HUDEP-2 (cell line): ENCODE results near the gene ACER3.
A peak's percentile ranks its signal among the peaks of the same experiment; 100 is the strongest.
"Not testable (repeated sequence)": the region's sequence is repeated elsewhere in the genome, so short reads cannot be mapped to it uniquely, and the experiment has no call there.

Experiments used
- DNase-seq, 76 experiments: peaks; one replicate each; lab custom pipeline; 2025; ENCODE audit not compliant: unreplicated experiment in 76 of 76; lab: John Stamatoyannopoulos, UW

The ACER3 gene

GRCh38 chr11:76835928-76836612, 24.6 kb upstream of the ACER3 start:
- peak in 72 of 76 experiments; percentile 31 to 91 (median 66) for DNase-seq

GRCh38 chr11:76836613-76837291, 24.0 kb upstream of the ACER3 start:
- peak in 1 of 76 experiments; percentile 72 for DNase-seq

DNA sequence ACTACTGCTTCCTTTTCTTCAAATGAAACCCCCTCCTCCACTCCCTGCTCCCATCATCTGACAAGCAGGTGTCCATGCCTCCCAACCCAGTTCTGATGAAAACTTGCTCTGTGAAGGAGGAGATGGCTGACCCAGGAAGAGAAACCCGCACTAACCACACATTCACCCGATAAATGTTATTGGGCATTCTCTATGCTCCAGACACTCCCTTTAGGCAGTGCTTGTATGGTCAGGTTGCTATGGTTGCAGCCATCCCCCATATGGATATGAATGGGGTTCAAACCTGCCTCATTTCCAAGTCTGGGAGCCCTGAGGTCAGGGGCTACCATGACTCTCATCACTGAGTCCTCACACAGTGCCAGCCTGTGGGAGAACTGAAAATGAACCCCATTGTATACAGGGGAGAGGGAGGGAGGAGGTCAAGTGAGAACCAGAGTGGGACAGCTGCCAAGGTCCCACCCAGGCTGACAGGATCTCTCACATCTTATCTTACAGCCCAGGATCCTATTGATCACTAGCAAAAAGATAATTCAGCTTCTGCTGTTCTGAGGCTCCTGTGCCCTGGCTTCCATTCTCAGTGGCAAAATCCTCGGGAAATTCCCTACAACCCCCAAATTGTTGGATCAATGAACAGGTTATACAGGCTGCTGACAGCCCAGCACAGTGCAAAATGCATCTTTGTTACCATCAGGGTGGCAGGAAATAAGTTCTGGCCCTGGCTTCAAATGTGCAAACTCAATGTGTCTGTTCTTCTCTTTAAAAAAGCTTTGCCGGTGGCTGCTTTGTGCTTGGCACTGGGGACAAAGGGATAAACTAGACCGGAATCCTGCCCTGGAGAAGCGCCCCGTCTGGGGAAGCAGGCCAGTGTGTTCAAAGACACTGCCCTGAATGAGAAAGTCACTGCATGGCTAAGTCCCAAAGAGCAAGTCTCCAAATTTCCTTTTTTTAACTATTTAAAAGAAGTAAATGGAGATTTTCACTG, 22.7 kb upstream of the ACER3 start:
- peak in 62 of 76 experiments; percentile 13 to 75 (median 48) for DNase-seq

DNA sequence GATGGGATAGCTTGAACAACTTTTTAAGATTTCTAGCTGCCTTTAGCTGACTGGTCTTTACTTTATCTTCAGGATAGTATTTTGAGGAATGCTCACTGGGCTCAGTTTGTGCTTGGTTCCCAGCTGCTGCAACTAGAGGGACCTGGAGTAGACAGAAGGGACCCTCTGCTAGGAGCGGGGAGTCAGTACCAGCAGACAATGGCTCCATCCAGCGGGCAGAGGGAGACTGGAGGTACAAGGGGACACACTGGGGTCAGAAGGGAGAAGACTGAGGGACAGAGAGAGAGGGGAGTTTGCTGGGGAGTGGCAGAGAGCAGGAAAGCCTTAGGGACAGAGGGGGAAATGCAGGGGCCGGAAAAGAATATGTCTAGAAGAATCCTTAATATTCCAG, 22.0 kb upstream of the ACER3 start:
- DNase-seq, result peak in 24 of 76 experiments; percentile 8 to 60 (median 22)

DNA sequence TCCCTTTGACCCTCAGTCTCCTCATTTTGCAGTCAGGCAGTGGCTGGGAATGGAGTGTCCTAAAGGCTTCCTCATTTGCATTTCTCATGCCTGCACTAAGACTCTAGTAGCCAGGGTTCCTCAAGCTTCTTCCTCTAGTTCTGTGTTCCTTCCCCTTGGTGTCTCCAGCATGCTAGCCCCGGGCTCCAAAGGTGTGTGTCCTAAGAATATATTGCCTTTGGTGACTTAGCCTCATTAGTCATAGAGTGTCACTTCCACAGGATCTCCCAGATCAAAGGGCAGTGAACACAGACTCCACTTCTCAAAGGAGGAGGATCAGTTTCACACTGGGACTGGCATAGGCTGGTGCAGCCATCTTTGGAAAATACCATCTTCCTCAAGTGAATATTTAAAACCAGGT, 21.4 kb upstream of the ACER3 start:
- DNase-seq, result no peak

- no peak for DNase-seq
Measured at GRCh38 chr11:76841923-76842452, 18.7 kb upstream of the ACER3 start.

DNA sequence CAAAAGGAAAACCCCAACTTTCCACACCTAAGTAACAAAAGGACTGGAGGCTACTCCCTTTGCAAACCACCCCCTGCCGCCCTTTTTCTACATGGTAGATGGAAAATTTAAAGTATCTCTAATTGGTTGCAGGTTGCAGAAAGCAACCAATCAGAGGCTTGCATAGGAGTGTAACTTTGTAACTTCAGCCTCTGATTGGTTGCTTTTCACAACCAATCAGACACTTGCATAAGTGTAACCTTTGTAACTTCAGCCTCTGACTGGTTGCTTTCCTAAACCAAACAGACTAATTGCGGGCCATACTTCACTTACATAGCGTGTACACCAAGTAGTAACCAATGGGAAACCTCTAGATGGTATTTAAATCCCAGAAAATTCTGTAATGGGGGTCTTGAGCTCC, 16.8 kb upstream of the ACER3 start:
- no peak for DNase-seq

GRCh38 chr11:76844511-76844910, 16.2 kb upstream of the ACER3 start:
- no peak for DNase-seq

GRCh38 chr11:76845069-76845468, 15.6 kb upstream of the ACER3 start:
- DNase-seq, result no peak

DNA sequence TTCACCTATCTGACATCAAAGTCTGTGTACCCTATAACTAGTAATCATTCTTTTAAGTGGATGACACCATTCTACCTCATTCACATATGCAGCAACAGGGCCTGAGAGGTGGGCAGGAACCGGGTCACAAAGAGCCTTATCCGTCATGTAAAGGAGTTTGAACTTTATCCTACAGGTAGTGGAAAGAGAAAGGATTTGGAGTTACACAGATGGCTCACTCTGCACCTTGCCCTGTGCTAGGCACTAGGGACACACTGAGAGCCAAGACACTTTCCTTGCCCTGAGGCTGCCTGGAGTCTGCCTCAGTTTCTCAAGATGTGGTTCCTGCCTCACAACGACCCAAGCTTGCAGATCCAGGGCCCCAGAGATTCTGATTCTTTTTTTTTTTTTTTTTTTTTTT, 14.3 kb upstream of the ACER3 start:
- DNase-seq, result no peak

DNA sequence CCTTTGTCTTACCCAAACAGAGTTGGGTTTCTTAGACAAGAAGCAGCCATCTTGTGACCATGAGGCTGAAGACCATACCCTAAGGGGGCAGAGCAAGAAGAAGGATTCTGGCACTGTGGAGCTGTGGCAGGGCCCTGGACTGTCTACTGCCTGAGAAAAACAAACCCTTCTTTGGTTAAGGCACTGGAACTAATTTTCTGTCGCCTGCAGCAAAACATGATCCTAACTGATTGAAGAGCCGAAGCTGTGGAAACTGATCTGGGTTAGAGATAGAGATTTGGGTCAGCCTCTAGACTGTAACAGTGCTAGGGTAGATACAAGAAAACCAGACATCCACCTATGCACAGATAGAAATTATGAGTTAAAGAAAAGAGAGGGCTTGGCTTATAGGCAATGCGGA, 11.3 kb upstream of the ACER3 start:
- no peak for DNase-seq

GRCh38 chr11:76850130-76850529, 10.6 kb upstream of the ACER3 start:
- DNase-seq, result peak in 17 of 76 experiments; percentile 5 to 51 (median 25)

DNA sequence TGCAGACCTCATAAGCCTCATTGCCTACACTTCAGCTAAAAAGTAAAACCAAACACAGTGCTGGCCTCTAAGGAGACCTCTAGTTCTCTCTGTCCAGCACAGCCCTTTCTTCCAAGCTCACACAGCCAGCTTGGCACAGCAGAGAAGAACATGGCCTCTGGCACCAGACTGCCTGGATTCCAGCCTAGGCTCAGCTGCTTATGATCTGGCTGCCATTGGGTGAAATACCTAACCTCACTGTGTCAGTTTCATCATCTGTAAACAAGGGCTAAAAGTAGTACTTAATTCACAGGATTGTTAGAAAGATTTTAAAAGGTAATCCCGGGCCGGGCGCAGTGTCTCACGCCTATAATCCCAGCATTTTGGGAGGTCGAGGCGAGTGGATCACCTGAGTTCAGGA, 9.9 kb upstream of the ACER3 start:
- peak in 1 of 76 experiments; percentile 6 for DNase-seq

- DNase-seq, result no peak
Measured at GRCh38 chr11:76854709-76855108, 6.0 kb upstream of the ACER3 start.

- not testable (repeated sequence) for DNase-seq
Measured at GRCh38 chr11:76855670-76856069, 5.0 kb upstream of the ACER3 start.

DNA sequence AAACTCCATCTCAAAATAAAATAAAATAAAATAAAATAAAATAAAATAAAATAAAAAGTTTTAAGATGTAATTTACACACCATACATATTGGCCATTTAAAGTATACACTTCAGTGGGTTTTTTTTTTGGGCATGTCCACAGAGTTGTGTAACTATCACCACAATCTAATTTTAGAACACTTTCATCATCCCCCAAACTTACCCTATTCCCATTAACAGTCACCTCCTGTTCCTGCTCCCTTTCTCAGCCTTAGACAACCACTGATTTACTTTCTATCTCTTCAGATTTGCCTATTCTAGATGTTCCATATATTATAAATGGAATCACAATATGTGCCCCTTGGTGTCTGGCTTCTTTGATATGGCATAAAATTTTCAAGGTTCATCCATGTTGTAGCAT, 4.6 kb upstream of the ACER3 start:
- DNase-seq, result no peak

- no peak for DNase-seq
Measured at GRCh38 chr11:76856571-76856970, 4.1 kb upstream of the ACER3 start.

DNA sequence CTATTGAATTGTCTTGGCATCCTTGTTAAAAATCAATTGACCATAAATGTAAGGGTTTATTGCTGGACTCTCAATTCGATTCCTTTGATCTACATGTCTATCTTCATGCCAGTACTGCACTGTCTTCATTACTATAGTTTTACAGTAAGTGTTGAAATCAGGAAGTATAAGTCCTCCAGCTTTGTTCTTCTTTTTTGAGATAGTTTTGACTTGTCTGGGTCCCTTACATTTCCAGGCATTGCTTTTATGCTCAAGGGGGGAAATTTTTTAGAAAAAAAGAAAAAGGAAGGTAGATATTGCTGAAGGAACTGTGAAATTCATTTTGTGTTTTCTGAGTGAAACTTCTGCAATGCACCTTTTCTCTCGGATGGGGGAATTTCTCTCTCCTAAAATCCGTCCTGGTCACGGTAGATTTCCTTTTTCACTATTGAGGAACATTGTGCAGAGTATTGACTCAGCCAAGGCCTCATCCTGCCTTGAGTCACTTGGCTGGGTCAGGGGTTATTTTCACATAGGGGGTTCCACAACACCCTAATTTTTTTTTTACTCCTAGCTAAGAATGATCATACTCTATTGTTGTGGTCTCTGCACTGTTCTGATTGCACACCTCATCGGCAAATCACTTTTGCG, 2.8 kb upstream of the ACER3 start:
- DNase-seq, result no peak

DNA sequence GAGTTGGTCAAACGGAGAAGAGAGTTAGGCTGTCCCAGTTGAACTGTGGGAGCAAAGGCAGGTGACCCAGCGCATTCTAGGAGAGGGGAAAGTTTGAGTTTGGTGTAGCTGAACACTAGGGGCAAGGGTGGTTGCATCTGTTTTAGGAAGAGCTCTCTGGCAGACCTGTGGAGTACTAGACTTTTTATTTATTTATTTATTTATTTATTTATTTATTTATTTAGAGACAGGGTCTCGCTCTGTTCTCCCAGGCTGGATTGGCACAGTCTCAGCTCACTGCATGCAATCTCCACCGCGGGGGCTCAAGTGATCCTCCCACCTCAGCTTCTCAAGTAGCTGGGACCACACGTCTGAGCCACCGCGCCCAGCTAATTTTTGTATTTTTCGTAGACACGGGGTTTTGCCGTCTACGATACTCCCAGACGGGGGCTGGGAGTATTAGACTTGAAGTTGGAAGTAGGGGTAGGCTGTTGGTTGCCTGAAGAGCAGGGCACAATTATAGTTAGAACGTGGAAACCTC, 950 bp upstream of the ACER3 start:
- no peak for DNase-seq

GRCh38 chr11:76861490-76861953, 804 bp downstream of the ACER3 start:
- DNase-seq, result peak in 1 of 76 experiments; percentile 10
